NK-92 (cell line): ENCODE measurements around the gene PBX4.
"Not testable (repeated sequence)": the region's sequence is repeated elsewhere in the genome, so short reads cannot be mapped to it uniquely, and the experiment has no call there.

ENCODE experiments used
- DNase-seq: peaks from one replicate; lab custom pipeline; 2025; ENCODE audit not compliant: unreplicated experiment; lab: John Stamatoyannopoulos, UW

Gene PBX4

GRCh38 chr19:19618219-19619051 lies at the start of gene PBX4:
TSS of gene PBX4 (minus strand) at chr19:19618687. CDS start at chr19:19618629, 58 bp downstream.
- DNase-seq, result peak; percentile 94

GRCh38 chr19:19665420-19665948 lies 47.0 kb upstream of the PBX4 start:
- DNase-seq, result not testable (repeated sequence)

GRCh38 chr19:19663256-19664120 lies 45.0 kb upstream of the PBX4 start, which contains the start of gene ATP13A1:
TSS of gene ATP13A1 (minus strand) at chr19:19663676. CDS start at chr19:19663666, 10 bp downstream.
- peak; percentile 60 for DNase-seq

- DNase-seq, result no peak
Measured at GRCh38 chr19:19662871-19663255, 44.4 kb upstream of the PBX4 start.

GRCh38 chr19:19662344-19662743 lies 43.9 kb upstream of the PBX4 start:
- no peak for DNase-seq

- DNase-seq, result no peak
Measured at GRCh38 chr19:19661675-19662251, 43.3 kb upstream of the PBX4 start.

- no peak for DNase-seq
Measured at GRCh38 chr19:19661141-19661674, 42.7 kb upstream of the PBX4 start.

- DNase-seq, result no peak
Measured at GRCh38 chr19:19659646-19660245, 41.3 kb upstream of the PBX4 start.

- DNase-seq, result no peak
Measured at GRCh38 chr19:19657397-19657783, 38.9 kb upstream of the PBX4 start.

- DNase-seq, result no peak
Measured at GRCh38 chr19:19656451-19657396, 38.2 kb upstream of the PBX4 start.

GRCh38 chr19:19655641-19656343 lies 37.3 kb upstream of the PBX4 start:
- DNase-seq, result no peak

- DNase-seq, result no peak
Measured at GRCh38 chr19:19655051-19655594, 36.6 kb upstream of the PBX4 start.

GRCh38 chr19:19654441-19654840 lies 36.0 kb upstream of the PBX4 start:
- no peak for DNase-seq

- no peak for DNase-seq
Measured at GRCh38 chr19:19653597-19654147, 35.2 kb upstream of the PBX4 start.

GRCh38 chr19:19652482-19653295 lies 34.2 kb upstream of the PBX4 start:
- DNase-seq, result no peak

- DNase-seq, result no peak
Measured at GRCh38 chr19:19651076-19651475, 32.6 kb upstream of the PBX4 start.

GRCh38 chr19:19650331-19650730 lies 31.8 kb upstream of the PBX4 start:
- no peak for DNase-seq
